Measurements from ENCODE around the gene COA8.

GRCh38 chr14:103548463-103549351 is 14.1 kb upstream of the COA8 start:
- no peak for TF ChIP-seq CTCF (IDR thresholded peaks at IDR 0.05)
- no peak for TF ChIP-seq POLR2AphosphoS5 (IDR thresholded peaks at IDR 0.05; ENCODE audit: insufficient read depth in 1 of 2, low read depth in 1 of 2)

Data from vagina (tissue), 2 donors.